Fibroblast of skin of right biceps (primary cell): Measurements from ENCODE around the gene LUM.

Experiments
- DNase-seq: peaks from one replicate; pipeline ENCODE4 v3.0.0-alpha.2; 2013

Gene LUM

GRCh38 chr12:91074154-91074709, 37.1 kb downstream of the LUM start:
- peak; percentile 14 for DNase-seq

GRCh38 chr12:91073426-91073825, 37.9 kb downstream of the LUM start:
- no peak for DNase-seq

GRCh38 chr12:91072931-91073330, 38.4 kb downstream of the LUM start:
- no peak for DNase-seq

- DNase-seq: no peak
These were observed 40.4 kb downstream of the LUM start for GRCh38 chr12:91070936-91071335.

GRCh38 chr12:91065396-91065795, 45.9 kb downstream of the LUM start:
- no peak for DNase-seq

GRCh38 chr12:91064640-91065039, 46.7 kb downstream of the LUM start:
- no peak for DNase-seq

GRCh38 chr12:91061091-91061490, 50.2 kb downstream of the LUM start:
- DNase-seq: no peak

GRCh38 chr12:91059211-91059610, 52.1 kb downstream of the LUM start:
- no peak for DNase-seq

GRCh38 chr12:91058786-91059185, 52.5 kb downstream of the LUM start:
- DNase-seq: peak; percentile 3

- DNase-seq: no peak
These were observed 53.7 kb downstream of the LUM start, which contains the start of gene KERA for GRCh38 chr12:91057368-91058165. Gene KERA (minus strand): TSS chr12:91058024. CDS start chr12:91056281, 1,743 bp downstream.

- DNase-seq: no peak
These were observed 54.8 kb downstream of the LUM start for GRCh38 chr12:91056488-91056887.

- DNase-seq: peak; percentile 44
These were observed 55.3 kb downstream of the LUM start for GRCh38 chr12:91055976-91056375.

- peak; percentile 88 for DNase-seq
These were observed 57.2 kb downstream of the LUM start for GRCh38 chr12:91053951-91054715.
